Parathyroid adenoma (tissue), 2 donors: ENCODE measurements around the gene NRIP2.
A peak's percentile ranks its signal among the peaks of the same experiment; 100 is the strongest.

Experiments used
- H2AFZ ChIP-seq: fragments of 300-600 bp; sonication (generic); one replicate; pipeline ENCODE4 v1.7.0; 2017; ENCODE audit warnings: antibody characterized with exemption, mild to moderate bottlenecking
- H3K27ac ChIP-seq: fragments of 300-600 bp; sonication (generic); one replicate; pipeline ENCODE4 v1.7.0; 2017
- H3K27me3 ChIP-seq: fragments of 300-600 bp; sonication (generic); one replicate; pipeline ENCODE4 v1.7.0; 2017; ENCODE audit warnings: low read length; ENCODE audit not compliant: control insufficient read depth, insufficient read depth
- H3K36me3 ChIP-seq: fragments of 300-600 bp; sonication (generic); one replicate; pipeline ENCODE4 v1.7.0; 2017; ENCODE audit warnings: low read length; ENCODE audit not compliant: control insufficient read depth, insufficient read depth
- H3K4me1 ChIP-seq: fragments of 300-600 bp; sonication (generic); one replicate; pipeline ENCODE4 v1.7.0; 2017; ENCODE audit warnings: control low read depth
- H3K4me2 ChIP-seq: fragments of 300-600 bp; sonication (generic); one replicate; pipeline ENCODE4 v1.7.0; 2017; ENCODE audit warnings: low read length
- H3K4me3 ChIP-seq: fragments of 300-600 bp; sonication (generic); one replicate; pipeline ENCODE4 v1.7.0; 2017; ENCODE audit warnings: low read depth, low read length
- H3K79me2 ChIP-seq: fragments of 300-600 bp; sonication (generic); one replicate; pipeline ENCODE4 v1.7.0; 2017; ENCODE audit warnings: control low read depth
- H3K9ac ChIP-seq: fragments of 300-600 bp; sonication (generic); one replicate; pipeline ENCODE4 v1.7.0; 2017; ENCODE audit warnings: mild to moderate bottlenecking
- H3K9me3 ChIP-seq: fragments of 300-600 bp; sonication (generic); one replicate; pipeline ENCODE4 v1.7.0; 2017; ENCODE audit warnings: low read length; ENCODE audit not compliant: control insufficient read depth
- CTCF ChIP-seq: fragments of 300-600 bp; sonication (generic); IDR thresholded peaks from one replicate; pipeline ENCODE4 v1.7.0; 2017; ENCODE audit warnings: antibody characterized with exemption, mild to moderate bottlenecking
- donor health status: primary hyperparathyroidism.

Gene NRIP2

GRCh38 chr12:2783936-2784600, 50.8 kb downstream of the NRIP2 start:
- Histone ChIP-seq H3K4me1 (no peaks in the 10 kb centered on the region), H2AFZ (peak overlapping the region; percentile 70), H3K9me3 (no peaks in the 10 kb centered on the region), H3K36me3 (no peaks in the 10 kb centered on the region), H3K9ac (no peak overlapping the region), H3K27me3 (no peaks in the 10 kb centered on the region), H3K79me2 (no peaks in the 10 kb centered on the region), H3K27ac (no peak overlapping the region), H3K4me3 (no peak overlapping the region), H3K4me2 (no peak overlapping the region)
- TF ChIP-seq CTCF = peak; percentile 89

GRCh38 chr12:2779281-2779680, 55.6 kb downstream of the NRIP2 start:
- H3K4me3 ChIP-seq = no peak overlapping the region
- H3K79me2 ChIP-seq = no peaks in the 10 kb centered on the region
- no peaks in the 10 kb centered on the region for H3K4me1 ChIP-seq
- H3K4me2 ChIP-seq = no peak overlapping the region
- TF ChIP-seq CTCF = no peak
- H3K9me3 ChIP-seq = no peaks in the 10 kb centered on the region
- no peak overlapping the region for H3K27ac ChIP-seq
- H3K36me3 ChIP-seq = no peaks in the 10 kb centered on the region
- H3K9ac ChIP-seq = no peak overlapping the region
- no peaks in the 10 kb centered on the region for H3K27me3 ChIP-seq
- H2AFZ ChIP-seq = no peak overlapping the region

GRCh38 chr12:2776129-2776806, 58.6 kb downstream of the NRIP2 start:
- Histone ChIP-seq H3K9ac (no peak overlapping the region), H2AFZ (no peak overlapping the region), H3K4me2 (no peak overlapping the region), H3K79me2 (no peaks in the 10 kb centered on the region), H3K36me3 (no peaks in the 10 kb centered on the region), H3K4me1 (no peaks in the 10 kb centered on the region), H3K27ac (no peak overlapping the region), H3K4me3 (no peak overlapping the region), H3K27me3 (no peaks in the 10 kb centered on the region), H3K9me3 (no peaks in the 10 kb centered on the region)
- TF ChIP-seq CTCF = no peak

GRCh38 chr12:2775431-2775830, 59.4 kb downstream of the NRIP2 start:
- Histone ChIP-seq H3K79me2 (no peaks in the 10 kb centered on the region), H3K4me3 (no peak overlapping the region), H3K36me3 (no peaks in the 10 kb centered on the region), H3K27me3 (no peaks in the 10 kb centered on the region), H3K27ac (no peak overlapping the region), H3K4me1 (no peaks in the 10 kb centered on the region), H3K9me3 (no peaks in the 10 kb centered on the region), H3K9ac (no peak overlapping the region), H2AFZ (no peak overlapping the region), H3K4me2 (no peak overlapping the region)
- no peak for TF ChIP-seq CTCF
